WTC11 (cell line): ENCODE measurements around the gene ABCC9. TPM values are rescaled to one million over a fixed set of nuclear protein-coding genes. Genes with fewer than 3 reads are reported as not detected.

ENCODE experiments used
- ATAC-seq: fragments of 200-7000 bp; cut with Tn5 transposase; 2 replicates; pipeline ENCODE4 v1.10.0; 2021; ENCODE audit warnings: mild to moderate bottlenecking, moderate library complexity
- CTCF ChIA-PET: fragments of 300-600 bp; sonication (Branson Sonifier 250); formaldehyde crosslinking; loops from one replicate; lab custom pipeline; 2021; ENCODE audit warnings: antibody characterized with exemption; lab: Charles Lee
- POLR2A ChIA-PET: fragments of 350-600 bp; sonication (Branson Sonifier 250); formaldehyde crosslinking; loops from one replicate; lab custom pipeline; 2021; ENCODE audit warnings: antibody characterized with exemption; lab: Charles Lee
- DNase-seq: peaks from one replicate; pipeline ENCODE4 v3.0.0; 2021; ENCODE audit warnings: low spot score
- H3K27ac Mint-ChIP-seq: 2 replicates; pipeline ENCODE4 v1.8.0; 2021; ENCODE audit warnings: mixed read lengths
- H3K27me3 Mint-ChIP-seq: 2 replicates; pipeline ENCODE4 v1.8.0; 2021; ENCODE audit warnings: low read depth, mild to moderate bottlenecking, moderate library complexity, mixed read lengths
- H3K36me3 Mint-ChIP-seq: 2 replicates; pipeline ENCODE4 v1.8.0; 2021; ENCODE audit warnings: mixed read lengths
- H3K4me1 Mint-ChIP-seq: 2 replicates; pipeline ENCODE4 v1.8.0; 2022; ENCODE audit warnings: mixed read lengths
- H3K4me3 Mint-ChIP-seq: 2 replicates; pipeline ENCODE4 v1.8.0; 2021; ENCODE audit warnings: mild to moderate bottlenecking, moderate library complexity, mixed read lengths
- H3K9me3 Mint-ChIP-seq: 2 replicates; pipeline ENCODE4 v1.8.0; 2021; ENCODE audit warnings: mixed read lengths
- ATF1 ChIP-seq: sonication (generic); formaldehyde crosslinking; IDR thresholded peaks from 2 replicates; pipeline ENCODE4 v1.8.1; 2023; ENCODE audit warnings: mild to moderate bottlenecking, moderate library complexity, missing genetic modification reagents
- ATF6 ChIP-seq: sonication (generic); formaldehyde crosslinking; IDR thresholded peaks from 2 replicates; pipeline ENCODE4 v1.8.1; 2023; ENCODE audit warnings: mild to moderate bottlenecking, missing genetic modification reagents
- EMX1 ChIP-seq: fragments of 250-450 bp; sonication (Bioruptor Pico); IDR thresholded peaks from 2 replicates; pipeline ENCODE4 v1.8.0; 2021; ENCODE audit warnings: mild to moderate bottlenecking
- FOXJ3 ChIP-seq: sonication (generic); formaldehyde crosslinking; IDR thresholded peaks from 2 replicates; pipeline ENCODE4 v1.9.0; 2021; ENCODE audit warnings: missing genetic modification reagents, mild to moderate bottlenecking, borderline replicate concordance
- JUN ChIP-seq: sonication (generic); formaldehyde crosslinking; IDR thresholded peaks from 2 replicates; pipeline ENCODE4 v1.8.0; 2023; ENCODE audit warnings: mild to moderate bottlenecking, missing genetic modification reagents
- MXD4 ChIP-seq: fragments of 250-450 bp; sonication (Bioruptor Pico); IDR thresholded peaks from 2 replicates; pipeline ENCODE4 v1.8.0; 2021; ENCODE audit warnings: mild to moderate bottlenecking, moderate library complexity, borderline replicate concordance
- MYBL2 ChIP-seq: sonication (generic); formaldehyde crosslinking; IDR thresholded peaks from 2 replicates; pipeline ENCODE4 v1.8.1; 2023; ENCODE audit warnings: mild to moderate bottlenecking, moderate library complexity, missing genetic modification reagents
- NFATC4 ChIP-seq: fragments of 250-450 bp; sonication (Bioruptor Pico); IDR thresholded peaks from 2 replicates; pipeline ENCODE4 v1.9.0; 2021; ENCODE audit warnings: mild to moderate bottlenecking
- NFE2L1 ChIP-seq: sonication (generic); formaldehyde crosslinking; IDR thresholded peaks from 2 replicates; pipeline ENCODE4 v1.8.1; 2023; ENCODE audit warnings: missing genetic modification reagents
- PRDM15 ChIP-seq: sonication (generic); formaldehyde crosslinking; IDR thresholded peaks from 2 replicates; pipeline ENCODE4 v1.8.0; 2022; ENCODE audit warnings: missing genetic modification reagents
- RELA ChIP-seq: sonication (generic); formaldehyde crosslinking; IDR thresholded peaks from 2 replicates; pipeline ENCODE4 v1.8.1; 2022; ENCODE audit warnings: missing genetic modification reagents, mild to moderate bottlenecking, borderline replicate concordance
- TEAD4 ChIP-seq: sonication (generic); formaldehyde crosslinking; IDR thresholded peaks from 2 replicates; pipeline ENCODE4 v1.8.0; 2022; ENCODE audit warnings: mild to moderate bottlenecking, missing genetic modification reagents
- USF2 ChIP-seq: sonication (generic); formaldehyde crosslinking; IDR thresholded peaks from 2 replicates; pipeline ENCODE4 v1.8.1; 2023; ENCODE audit warnings: mild to moderate bottlenecking, missing genetic modification reagents, moderate library complexity
- ZNF232 ChIP-seq: sonication (generic); formaldehyde crosslinking; IDR thresholded peaks from 2 replicates; pipeline ENCODE4 v1.8.0; 2022; ENCODE audit warnings: mild to moderate bottlenecking, missing genetic modification reagents
- ZSCAN18 ChIP-seq: fragments of 250-450 bp; sonication (Bioruptor Pico); IDR thresholded peaks from 2 replicates; pipeline ENCODE4 v2.1.2; 2022; ENCODE audit warnings: mild to moderate bottlenecking, moderate library complexity
- total RNA-seq: library from RNA; stranded (reverse); gene quantifications from 3 replicates; pipeline ENCODE4 v1.2.3, GENCODE V29; 2021
- TF ChIP-seq, protein P1 (sequence below): sonication (generic); formaldehyde crosslinking; IDR thresholded peaks from 2 replicates; pipeline ENCODE4 v1.8.0; 2022; ENCODE audit warnings: mild to moderate bottlenecking, missing genetic modification reagents
- TF ChIP-seq, protein P2 (sequence below): sonication (generic); formaldehyde crosslinking; IDR thresholded peaks from 2 replicates; pipeline ENCODE4 v1.8.1; 2022; ENCODE audit warnings: missing genetic modification reagents, borderline replicate concordance

ABCC9 gene
- total RNA-seq, 1 experiment from 2014 or later, result 0.04 TPM

DNA sequence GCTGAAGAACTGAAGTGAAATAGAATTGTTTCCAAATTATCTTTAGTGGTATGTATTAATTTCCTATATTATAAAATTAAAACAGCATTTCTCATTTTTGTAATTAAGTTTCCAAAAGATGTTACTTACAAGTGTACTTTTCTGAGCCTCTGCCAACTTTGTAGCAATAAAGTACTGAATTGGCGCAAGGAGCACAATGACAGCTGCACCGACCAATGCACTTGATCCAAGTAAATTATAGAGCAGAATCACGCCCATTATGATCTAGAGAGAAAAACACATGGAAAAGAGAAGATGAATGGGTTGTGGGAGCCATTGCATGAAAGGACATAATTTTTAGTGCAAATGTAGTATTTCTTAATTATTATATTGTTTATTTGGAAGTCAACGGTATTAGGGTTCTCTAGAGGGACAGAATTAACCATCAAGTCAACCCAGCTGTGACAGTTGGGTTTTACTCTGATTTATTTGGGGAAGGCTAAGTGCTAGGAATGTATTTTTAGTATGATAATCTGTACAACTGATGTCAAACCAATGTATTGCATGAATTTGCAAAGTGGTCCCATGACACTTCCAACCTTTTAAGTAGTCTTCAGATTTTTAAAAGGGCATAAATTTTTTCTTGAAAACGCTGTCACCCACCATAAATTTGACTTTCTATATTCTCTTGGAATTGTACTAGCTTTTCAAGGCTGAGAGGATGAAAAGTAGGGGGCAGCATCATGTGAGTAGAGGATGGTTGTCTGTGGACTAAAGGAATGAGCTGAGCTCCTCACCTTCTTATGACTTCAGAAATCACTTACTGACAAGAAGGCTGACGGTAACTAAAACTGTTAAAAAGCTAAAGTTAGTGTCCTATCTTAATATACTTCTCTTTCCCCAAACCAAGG lies 33.0 kb downstream of the ABCC9 start:
- H3K4me1 Mint-ChIP-seq, result peaks cover 13% of the 10 kb centered on the region
- H3K27me3 Mint-ChIP-seq, result no peaks in the 10 kb centered on the region
- H3K4me3 Mint-ChIP-seq, result no peak overlapping the region
- H3K36me3 Mint-ChIP-seq, result 0 out of 2 replicates have a peak, but pooled peaks cover 3% of the 10 kb centered on the region
- ChIA-PET CTCF (interaction anchor here (1.3 to 1.5 kb wide), 2 partner anchors 81 to 210 kb away, joined by 3 to 6 read pairs; no protein-coding TSS in a partner anchor), POLR2A (interaction anchor here (0.6 kb wide), 1 partner anchor 105 kb away, joined by 3 read pairs; no protein-coding TSS in a partner anchor)
- H3K27ac Mint-ChIP-seq, result no peak overlapping the region
- no peak for ATAC-seq
- DNase-seq, result no peak
- TF ChIP-seq TEAD4 (CRISPR knock-in tag) (no peak), NFE2L1 (no peak), MYBL2 (no peak), NFATC4 (CRISPR knock-in tag) (no peak), JUN (CRISPR knock-in tag) (no peak), PRDM15 (CRISPR knock-in tag) (no peak), EMX1 (no peak), USF2 (CRISPR knock-in tag) (no peak)
- TF ChIP-seq, protein P1, sequence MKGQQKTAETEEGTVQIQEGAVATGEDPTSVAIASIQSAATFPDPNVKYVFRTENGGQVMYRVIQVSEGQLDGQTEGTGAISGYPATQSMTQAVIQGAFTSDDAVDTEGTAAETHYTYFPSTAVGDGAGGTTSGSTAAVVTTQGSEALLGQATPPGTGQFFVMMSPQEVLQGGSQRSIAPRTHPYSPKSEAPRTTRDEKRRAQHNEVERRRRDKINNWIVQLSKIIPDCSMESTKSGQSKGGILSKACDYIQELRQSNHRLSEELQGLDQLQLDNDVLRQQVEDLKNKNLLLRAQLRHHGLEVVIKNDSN (CRISPR knock-in tag), result no peak
- peaks cover 11% of the 10 kb centered on the region; the same call in 1 of the 2 replicates for H3K9me3 Mint-ChIP-seq

- POLR2A ChIA-PET, result no interaction called here
- Mint-ChIP-seq H3K27me3 (no peaks in the 10 kb centered on the region), H3K36me3 (0 out of 2 replicates have a peak, but pooled peaks cover 3% of the 10 kb centered on the region), H3K4me3 (no peak overlapping the region), H3K9me3 (peaks cover 11% of the 10 kb centered on the region; the same call in 1 of the 2 replicates), H3K4me1 (peaks cover 12% of the 10 kb centered on the region), H3K27ac (no peak overlapping the region)
- no peak for ATAC-seq
- CTCF ChIA-PET, result interaction anchor here (1.3 kb wide), 1 partner anchor 209 kb away, joined by 5 read pairs; no protein-coding TSS in a partner anchor
- DNase-seq, result no peak
- TF ChIP-seq PRDM15 (CRISPR knock-in tag) (no peak), ZSCAN18 (CRISPR knock-in tag) (no peak), ZNF232 (CRISPR knock-in tag) (no peak), MXD4 (CRISPR knock-in tag) (no peak), RELA (CRISPR knock-in tag) (no peak), FOXJ3 (CRISPR knock-in tag) (no peak), ATF6 (CRISPR knock-in tag) (no peak), ATF1 (CRISPR knock-in tag) (no peak)
- TF ChIP-seq, protein P2, sequence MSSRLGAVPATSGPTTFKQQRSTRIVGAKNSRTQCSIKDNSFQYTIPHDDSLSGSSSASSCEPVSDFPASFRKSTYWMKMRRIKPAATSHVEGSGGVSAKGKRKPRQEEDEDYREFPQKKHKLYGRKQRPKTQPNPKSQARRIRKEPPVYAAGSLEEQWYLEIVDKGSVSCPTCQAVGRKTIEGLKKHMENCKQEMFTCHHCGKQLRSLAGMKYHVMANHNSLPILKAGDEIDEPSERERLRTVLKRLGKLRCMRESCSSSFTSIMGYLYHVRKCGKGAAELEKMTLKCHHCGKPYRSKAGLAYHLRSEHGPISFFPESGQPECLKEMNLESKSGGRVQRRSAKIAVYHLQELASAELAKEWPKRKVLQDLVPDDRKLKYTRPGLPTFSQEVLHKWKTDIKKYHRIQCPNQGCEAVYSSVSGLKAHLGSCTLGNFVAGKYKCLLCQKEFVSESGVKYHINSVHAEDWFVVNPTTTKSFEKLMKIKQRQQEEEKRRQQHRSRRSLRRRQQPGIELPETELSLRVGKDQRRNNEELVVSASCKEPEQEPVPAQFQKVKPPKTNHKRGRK, result no peak
These were observed 34.2 kb downstream of the ABCC9 start for GRCh38 chr12:21906919-21907493.
